Measurements from ENCODE around the gene TENM4.

The TENM4 gene

DNA sequence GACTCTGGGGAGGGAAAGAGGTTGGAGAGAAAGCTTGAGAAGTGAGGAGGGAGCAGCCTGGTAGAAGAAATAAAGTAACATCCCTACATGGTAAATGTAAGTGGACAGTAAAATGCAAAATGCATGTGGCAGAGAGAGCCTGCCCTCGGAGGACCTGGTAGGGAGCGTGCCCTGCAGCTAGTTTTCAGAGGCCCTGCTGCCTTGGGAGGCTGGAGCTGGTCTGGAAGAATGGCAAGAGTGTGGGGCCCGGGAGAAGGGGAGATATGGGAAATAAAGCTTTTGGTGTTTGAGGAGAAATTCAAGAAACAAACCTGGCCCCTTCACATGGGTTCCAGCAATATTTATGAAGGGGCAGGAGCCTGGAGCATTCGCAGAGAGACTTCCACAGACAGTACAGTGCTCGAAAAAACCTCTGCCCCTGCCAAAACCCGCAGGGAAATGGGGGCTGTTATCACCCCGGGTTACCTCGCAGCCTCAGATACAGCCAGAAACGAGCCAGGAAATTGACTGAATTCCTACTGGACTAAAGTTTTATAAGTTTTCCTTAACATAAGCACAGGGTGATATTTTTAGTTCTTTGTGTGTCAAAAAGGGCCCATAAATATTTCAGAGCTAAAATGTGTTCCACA is 363.0 kb downstream of the TENM4 start:
- no peak for DNase-seq

DNA sequence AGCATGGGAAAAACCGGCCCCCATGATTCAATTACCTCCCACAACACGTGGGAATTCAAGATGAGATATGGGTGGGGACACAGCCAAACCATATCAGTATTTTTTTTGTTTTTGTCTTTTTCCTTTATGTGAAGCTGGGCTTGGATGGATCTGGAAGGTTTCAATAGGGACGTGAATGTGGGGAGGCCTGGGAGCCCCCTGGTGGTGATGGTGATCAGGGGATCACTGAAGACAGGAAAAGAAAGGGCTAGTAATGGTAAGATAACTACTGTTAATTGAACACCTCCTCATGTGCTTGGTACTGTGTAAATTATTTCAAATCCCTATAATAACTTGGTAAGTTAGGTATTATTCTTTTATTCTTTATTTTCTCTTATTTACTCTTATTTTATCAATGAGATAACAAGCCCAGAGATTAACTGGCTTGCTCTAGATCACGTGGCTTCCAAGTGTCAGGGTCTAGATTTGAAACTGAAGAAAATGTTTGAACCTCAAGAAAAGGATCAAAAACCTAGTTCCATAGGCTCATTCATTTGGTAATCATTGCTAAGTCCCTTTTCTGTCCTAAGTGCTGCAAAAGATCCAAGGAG is 364.2 kb downstream of the TENM4 start:
- DNase-seq = no peak

DNA sequence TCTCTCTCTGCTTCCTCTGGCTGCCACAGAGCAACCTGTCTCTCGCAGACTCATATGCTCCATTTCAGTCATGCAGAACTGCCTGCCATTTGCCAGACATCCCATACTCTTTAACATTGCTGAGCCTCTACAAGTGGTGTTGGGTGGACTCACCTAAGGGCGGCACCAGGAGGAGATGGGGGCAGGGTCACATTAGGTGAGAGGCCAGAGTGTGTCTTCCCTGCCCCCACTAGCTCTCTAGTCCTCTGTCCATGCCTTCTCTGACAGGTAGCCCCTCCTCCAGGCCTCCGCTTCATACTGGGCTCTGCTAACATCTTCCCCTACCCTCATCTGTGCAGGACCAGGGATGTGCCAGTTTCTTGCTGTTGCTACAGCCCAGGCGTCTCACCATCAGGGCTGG is 366.3 kb downstream of the TENM4 start:
- no peak for DNase-seq

DNA sequence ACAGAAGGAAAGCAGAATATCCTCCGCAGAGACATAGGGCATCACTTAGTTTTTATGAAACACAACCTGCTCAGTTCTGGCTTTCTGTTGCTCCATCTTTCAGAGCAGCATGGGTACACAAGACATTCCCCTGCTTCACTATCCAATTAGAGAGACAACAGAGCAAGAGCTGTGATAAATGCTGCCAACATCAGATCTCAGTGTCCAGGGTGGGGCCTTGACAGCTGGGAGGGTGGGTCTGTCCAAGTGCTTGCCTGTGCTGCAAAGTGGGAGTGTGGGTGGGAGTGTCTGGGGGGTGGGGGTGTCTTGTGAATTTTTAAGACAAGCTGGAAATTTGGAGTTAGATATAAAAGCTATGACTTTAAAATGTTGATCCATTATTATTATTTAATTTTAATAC is 369.6 kb downstream of the TENM4 start:
- no peak for DNase-seq

DNA sequence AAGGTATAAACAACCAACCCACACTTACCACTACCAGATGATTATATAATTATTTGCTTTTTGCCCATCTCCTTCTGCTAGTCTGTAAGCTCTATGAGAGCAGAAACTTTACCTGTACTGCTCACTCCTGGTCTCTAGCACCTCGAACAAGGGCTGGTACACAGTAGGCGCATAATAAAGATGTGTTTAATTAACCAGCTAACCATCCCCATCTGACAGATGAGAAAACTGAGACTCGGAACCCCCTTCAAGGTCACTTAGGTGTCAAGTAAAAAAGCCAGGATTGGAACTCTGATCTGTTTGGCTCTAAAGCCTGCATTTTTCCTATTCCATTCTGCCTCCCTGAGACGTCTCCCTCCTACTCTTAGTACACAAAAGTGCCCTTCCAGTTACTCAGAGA is 370.3 kb downstream of the TENM4 start:
- DNase-seq = no peak

DNA sequence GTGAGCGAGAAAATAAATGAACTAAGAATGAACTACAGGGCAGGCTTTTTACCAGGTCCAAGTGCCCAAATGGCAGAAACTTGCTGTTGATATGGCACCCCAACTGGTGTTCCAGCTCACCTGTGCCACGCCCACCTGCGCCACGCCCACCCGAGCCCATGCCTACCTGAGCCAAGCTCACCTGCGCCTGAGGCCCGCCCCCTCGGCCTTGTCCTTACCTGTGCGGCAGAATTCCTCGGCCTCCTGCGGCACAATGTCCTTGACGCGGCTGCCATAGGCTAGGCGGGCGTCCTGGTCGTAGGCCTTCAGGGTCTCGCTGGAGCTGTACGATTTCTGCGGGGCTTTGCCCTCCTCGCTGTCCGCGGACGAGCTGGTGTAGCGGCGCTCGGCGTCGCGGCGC is 371.3 kb downstream of the TENM4 start:
- DNase-seq = no peak

DNA sequence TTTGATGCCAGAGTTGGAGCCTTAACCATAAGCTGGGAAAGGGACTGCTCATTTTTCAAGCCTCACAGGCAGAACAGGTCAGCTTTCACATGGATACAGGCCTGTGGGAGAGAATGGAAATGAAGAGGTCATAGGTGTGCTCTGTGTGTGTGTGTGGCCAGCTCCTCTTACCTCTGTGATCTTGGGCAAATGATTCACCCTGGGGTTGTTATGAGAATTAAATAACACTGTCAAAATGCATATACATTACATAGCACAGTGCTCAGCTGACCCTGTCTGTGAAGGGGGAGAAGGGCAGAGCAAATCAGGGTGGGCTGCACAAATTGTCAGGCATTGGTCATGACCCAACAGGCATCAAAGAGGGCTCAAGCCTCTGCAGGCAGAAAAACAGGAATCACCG is 372.5 kb downstream of the TENM4 start:
- DNase-seq = no peak

DNA sequence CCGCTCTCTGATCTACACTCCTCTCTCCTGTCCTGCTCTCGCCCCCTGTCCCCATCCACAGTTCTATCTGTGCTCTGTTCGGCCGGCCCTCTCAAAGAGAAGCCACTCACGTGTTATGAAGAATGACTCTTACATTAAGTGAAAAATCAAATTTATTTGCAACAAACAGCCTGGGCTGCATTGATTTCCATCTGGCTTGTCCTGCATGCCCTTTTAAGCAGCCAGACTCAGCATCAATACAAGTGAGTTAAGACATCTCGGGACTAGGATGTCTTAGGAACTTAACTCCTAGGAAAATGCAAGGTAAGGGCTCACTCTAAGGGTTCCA is 373.5 kb downstream of the TENM4 start:
- no peak for DNase-seq

DNA sequence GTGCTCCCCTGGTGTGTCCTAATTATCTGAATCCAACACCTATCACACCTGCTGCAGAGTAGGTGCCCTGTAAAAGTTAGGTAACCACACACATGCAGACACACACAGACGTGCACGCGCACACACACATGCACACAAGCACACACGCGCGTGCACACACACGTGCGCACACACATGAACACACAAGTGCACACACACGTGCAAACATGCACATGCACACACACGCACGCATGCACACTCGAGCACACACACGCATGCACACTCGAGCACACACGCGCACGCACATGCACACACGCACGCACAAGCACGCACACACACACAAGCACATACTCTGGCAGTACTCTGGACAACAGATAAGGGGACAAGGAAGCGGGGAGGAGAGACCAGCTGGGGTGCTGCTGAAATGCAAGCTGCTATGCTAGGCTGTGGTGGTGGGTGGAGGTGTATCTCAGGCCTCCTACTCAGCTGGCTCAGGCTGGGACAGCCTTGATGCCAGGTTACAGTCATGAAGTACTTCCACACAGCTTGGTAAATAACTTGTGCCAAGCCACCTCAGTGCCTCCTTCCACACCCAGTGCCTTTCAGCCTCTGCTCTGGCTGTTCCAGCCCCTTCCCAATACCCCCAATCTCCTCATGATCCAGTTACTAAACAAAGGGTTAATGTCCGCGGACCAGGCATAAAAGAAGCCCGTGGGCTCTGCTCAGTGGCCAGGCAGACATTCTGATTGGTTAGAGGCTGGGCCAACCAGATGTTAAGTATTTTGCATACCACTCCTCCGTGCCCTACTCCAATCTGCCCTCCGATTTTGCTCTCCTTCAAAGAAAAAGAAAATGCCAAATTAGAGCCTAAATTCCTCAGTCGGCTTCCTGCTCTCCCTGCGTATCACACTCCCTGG is 374.1 kb downstream of the TENM4 start:
- DNase-seq = no peak

DNA sequence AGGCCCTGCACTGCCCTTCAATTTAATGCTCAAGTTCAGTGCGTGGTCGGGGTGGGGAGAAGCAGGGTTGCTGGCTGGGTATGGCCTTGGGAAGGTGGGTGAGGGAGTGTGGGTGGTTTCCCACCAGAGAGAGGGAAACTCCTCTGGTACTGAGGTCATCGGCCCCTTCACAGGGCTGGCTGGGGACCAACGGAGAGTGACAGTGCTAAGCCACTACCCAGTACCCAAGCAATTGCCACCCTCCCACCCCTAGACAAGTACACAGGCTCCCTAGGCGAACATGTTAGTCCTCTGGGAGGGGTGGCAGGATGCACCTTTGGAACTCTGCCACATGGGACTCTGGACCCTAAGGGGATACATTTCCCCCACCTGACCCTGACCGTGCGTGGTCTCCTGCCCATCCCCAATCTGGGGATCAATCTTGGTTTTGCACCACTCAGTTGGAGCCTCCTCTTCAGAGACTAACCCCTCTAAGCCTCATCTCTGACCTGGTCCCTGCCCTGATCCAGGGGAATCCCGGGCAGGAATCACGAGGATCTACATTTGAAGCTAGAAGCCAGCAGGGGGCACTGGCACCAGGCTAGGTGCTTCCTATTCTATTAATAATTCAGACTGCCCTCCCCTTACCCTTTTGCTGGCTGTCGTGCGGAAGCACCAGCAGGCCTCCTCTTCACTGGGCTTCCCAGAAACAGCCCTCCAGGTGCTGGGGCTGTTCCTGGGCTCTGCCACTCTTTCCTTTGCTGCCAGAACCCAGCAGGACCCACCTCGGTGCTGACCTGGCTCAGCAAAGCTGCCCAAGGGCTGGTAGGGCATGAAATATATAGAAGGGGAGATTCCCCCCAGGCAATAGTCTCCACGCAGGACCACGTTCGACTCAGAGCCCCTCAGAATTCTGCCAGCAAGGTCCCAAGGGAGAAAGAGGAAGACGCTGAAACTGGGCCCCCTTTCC is 377.7 kb downstream of the TENM4 start:
- peak in 1 of 2 experiments; percentile 14 for DNase-seq

DNA sequence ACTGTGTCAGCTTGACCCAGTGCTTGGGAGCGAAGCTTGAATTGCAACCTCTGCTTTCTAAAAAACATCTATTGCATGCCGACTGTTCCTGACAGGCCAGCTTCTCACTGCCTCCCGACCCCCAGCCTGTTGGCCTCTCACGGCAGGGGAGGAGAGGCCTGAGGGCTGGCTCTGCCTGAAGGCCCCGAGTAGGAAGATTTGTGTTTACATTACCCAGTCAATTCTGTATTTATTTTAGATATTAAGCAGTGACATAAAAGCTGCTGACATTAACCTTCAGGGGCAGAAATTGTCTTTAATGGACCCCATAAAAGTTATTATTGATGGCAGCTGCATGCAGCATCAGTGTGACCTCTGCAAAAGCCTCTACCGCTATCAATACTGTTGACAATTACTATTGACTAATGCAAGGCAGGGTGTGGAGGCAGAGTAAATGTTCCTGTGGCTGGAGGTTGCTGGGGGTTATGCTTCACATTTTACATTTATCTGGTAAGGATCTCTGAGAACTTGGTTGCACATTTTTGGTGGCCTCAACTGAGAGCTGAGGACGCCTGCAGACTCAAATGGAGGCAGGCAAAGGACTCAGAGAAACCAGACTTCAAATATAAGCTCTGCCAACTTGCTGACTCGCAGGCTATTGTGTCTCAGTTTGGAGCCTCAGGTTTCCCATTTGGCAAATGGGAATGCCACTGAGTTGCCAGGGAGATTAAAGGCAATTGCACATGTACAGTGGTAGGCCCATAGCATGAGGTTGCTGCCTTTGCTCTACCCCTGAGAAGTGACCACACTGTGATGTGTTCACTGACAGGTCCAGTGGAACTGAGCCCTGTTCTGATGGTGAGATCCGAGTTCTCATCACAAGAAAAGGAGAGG is 380.5 kb downstream of the TENM4 start:
- DNase-seq = peak in 1 of 2 experiments; percentile 21

DNA sequence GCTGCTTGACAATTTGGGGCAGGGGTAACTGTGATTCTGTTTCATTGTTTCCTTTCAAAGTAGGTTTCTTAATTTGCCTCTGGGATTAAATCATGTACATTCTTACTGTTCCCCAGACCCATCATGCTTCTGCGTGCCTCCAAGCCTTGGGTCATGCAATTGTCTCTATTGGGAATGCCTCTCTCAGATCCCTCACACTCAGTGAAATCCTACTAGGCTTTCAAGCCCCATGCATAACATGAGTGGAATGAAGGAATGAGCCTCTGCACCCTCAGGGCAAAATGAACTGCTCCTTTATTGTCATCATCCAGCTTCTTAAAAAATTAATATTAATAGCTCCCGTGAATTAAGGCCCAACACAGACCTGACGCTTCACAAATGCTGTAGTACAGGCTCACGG is 381.7 kb downstream of the TENM4 start:
- DNase-seq = no peak

DNA sequence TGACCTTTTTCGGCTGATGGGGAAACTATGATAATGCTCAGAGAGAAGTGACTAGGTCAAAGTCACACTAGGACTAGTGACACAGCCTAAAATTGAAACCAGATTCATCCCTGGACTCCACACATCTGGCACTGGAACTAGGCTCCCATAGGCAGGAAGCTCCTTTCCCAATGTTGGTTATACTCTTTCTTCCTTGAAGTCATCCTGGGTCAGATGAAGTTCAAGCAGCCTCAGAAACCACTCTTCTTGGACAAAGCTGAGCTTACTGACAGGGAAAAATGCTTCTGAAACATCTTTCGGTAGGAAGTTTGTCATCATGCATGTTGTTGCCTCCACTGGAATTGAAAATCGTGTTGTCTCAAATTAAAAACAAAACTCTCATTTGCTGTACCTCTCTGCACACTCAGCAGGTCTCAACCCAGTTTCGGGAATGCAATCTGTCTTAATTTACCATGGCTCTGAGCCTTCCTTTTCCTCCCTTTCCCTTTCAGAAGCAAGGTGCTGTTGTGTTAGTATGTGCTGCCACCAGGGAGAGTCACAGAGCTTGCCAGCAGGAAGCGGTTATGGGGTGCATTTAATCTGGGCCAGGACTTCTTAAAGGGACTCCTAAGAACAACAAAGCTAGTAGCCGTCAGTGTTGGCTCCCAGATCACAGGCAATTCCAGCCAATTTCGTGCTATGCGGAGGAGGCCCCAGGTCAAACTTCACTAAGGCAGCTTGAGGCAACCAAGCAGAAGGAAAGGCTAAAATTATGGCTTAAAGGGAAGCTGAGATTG is 384.8 kb downstream of the TENM4 start:
- DNase-seq = no peak

DNA sequence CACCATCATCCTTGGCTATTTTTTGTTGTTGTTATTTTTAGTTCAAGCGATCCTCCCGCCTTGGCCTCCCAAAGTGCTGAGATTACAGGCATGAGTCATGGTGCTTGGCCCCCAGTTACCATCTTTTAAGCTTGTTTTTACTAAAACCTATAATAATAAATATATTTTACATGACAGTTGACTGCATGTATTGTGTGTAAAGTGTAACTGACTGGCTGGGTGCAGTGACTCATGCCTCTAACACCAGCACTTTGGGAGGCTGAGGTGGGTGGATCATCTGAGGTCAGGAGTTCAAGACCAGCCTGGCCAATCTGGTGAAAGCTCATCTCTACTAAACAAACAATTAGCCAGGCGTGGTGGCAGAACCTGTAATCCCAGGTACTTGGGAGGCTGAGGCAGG is 386.2 kb downstream of the TENM4 start:
- no peak for DNase-seq

DNA sequence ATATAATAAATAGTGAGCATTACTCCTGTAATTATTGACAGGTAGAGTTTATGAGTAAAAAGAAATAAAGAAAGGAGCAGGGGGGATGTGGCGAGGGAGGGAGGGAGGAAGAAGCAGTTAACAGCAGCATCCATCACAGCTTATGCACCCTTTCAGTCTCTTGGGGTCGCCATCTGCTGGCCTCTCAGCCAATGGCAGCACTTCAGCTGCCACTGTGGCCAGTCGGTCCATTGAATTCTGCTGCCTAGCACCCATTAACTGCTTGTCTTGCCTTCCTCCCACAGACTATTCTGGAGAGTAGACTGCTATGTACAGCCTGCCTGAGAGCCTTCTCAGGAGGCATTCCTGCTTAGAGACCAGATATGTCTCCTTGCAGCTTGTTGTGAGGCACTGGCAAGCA is 388.3 kb downstream of the TENM4 start:
- peak in 1 of 2 experiments; percentile 2 for DNase-seq

DNA sequence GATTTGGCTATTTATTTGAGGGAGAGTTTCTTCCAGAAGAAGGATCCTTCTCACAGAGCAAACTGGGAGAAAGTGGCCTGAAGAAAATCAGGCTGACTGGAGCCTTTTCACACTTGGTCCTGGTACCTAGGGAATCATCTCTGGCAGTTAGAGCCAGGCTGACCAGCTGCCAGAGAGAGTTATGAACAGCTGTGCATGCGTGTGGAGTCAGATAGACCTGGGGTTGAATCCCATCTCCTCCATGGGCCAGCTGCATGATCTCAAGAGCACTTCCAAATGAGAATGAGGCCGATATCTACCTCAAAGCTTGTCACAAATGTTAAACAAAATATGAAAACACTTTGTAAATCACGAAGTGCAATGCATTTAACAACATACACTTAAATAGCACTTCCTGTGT is 390.0 kb downstream of the TENM4 start:
- DNase-seq = no peak

DNA sequence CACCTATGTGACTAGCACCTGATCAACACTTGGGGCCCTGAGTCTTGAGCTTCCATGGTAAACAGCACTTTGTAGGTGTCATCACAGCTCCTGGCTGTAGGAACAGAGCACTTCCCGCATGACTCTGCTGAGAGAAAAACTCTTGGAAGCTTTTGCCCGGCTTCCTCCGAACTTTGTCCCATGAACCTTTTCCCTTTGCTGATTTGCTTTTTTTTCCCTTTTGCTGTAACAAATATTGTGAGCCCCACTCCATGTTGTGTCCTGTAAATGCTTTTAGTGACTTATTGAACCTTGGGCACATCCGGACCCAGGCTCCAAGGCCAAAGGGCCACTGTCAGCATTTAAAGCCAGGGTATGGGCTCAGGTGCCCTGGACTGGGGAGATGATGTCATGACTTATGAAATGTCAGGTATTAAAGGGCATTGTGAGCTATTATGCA is 391.1 kb downstream of the TENM4 start:
- DNase-seq = no peak

DNA sequence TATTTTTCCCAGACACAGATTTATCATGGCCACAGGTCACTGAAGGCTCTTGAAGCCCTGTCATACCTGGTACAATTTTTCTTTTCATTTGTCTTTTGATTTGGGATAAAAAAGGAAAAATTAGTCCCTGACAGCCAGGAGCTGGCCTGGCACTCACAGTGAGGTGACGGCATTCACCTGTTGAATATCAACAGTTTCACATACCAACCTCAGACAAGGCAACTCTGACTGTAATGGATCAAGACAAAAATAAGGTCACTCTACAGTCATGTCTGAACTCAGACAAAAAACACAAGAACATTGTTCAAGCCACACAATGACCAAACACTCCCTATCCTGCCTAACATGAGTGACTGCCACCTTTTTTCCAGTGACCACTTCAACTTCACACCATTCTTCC is 392.9 kb downstream of the TENM4 start:
- no peak for DNase-seq

DNA sequence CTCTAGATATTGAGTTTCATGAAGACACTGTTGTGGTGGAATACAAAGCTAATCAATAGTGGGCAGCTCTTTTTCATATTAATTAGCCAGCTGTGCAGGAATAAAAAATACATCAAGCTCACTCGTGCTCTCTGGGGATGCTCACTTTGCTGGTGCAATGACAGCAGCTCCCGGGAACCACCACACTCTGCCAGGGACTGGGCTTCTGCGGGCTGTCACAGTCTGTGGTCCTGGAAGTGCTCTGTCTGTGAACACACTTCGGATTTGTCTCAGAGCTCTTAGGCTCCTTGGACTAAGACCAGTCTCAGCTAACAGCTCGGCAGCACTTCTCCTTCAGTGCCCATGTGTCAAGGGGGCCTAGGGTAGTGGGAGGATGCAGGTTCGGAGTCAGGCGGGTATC is 393.5 kb downstream of the TENM4 start:
- no peak for DNase-seq

DNA sequence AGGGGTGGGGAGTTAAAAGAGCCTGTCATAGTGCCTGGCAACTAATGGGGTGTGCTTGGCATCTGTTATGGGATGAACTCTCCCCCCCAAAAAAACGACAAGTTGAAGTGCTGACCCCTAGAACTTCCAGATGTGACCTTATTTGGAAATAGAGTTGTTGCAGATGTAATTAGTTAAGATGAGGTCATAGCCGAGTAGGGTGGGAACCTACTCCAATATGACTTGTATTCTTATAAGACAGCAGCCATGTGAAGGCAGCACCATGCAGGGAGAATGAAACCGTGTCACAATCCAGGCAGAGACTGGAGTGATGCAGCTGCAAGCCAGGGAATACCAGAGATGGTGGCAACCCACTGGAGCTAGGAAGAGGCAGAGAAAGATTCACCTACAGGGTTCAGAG is 394.5 kb downstream of the TENM4 start:
- DNase-seq = no peak

DNA sequence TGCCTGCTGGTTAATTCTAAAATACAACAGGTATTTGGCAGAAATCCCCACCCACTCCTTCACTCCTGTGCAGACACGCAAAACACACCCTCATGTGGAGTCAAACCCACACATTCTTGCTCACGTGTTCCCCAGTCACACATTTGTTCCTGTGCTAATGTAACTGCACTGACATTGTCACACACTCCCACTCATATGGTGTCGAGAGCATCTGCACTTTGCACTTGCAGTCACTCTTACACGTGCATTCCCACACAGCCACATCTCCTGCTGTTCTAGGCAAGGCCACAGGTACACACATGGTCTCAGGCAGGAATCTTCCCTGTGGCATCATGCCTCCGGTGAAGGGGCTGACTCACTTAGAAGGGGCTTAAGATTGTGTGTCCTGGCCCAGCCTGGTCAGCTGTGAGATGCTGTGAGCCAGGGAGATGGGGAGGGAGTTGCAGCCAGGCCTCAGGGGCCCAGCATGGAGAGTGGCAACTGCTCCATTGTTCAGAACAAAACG is 395.0 kb downstream of the TENM4 start:
- no peak for DNase-seq
